Neural cell (in vitro differentiated cells): ENCODE measurements around the gene SPINDOC. TPM values are rescaled to one million over a fixed set of nuclear protein-coding genes. Genes with fewer than 3 reads are reported as not detected.
"Not testable (repeated sequence)": the region's sequence is repeated elsewhere in the genome, so short reads cannot be mapped to it uniquely, and the experiment has no call there.

Experiments used
- H2AFZ ChIP-seq: fragments of 200-600, 300-800 bp; sonication (generic), shearing (Covaris generic); 2 replicates; pipeline ENCODE4 v1.6.0; 2014; ENCODE audit warnings: low read depth, mild to moderate bottlenecking, antibody characterized with exemption, low read length, moderate library complexity
- H3F3A ChIP-seq: fragments of 200-600 bp; shearing (Covaris generic); 2 replicates; pipeline ENCODE4 v1.6.1; 2016; ENCODE audit warnings: mild to moderate bottlenecking, moderate library complexity, mixed read lengths, antibody characterized with exemption, low read length; ENCODE audit not compliant: insufficient read depth, poor library complexity, severe bottlenecking
- H3K27ac ChIP-seq: fragments of 200-600, 300-800 bp; sonication (generic), shearing (Covaris generic); 2 replicates; pipeline ENCODE4 v1.5.1; 2014; ENCODE audit warnings: mild to moderate bottlenecking, low read length, moderate library complexity
- H3K27me3 ChIP-seq: fragments of 300-800, 200-600 bp; sonication (generic), shearing (Covaris generic); 2 replicates; pipeline ENCODE4 v1.6.0; 2014; ENCODE audit warnings: mild to moderate bottlenecking, low read depth, low read length, moderate library complexity; ENCODE audit not compliant: insufficient read depth
- H3K36me3 ChIP-seq: fragments of 300-800, 200-600 bp; sonication (generic), shearing (Covaris generic); 2 replicates; pipeline ENCODE4 v1.5.1; 2014; ENCODE audit warnings: mild to moderate bottlenecking, antibody characterized with exemption, low read length, moderate library complexity; ENCODE audit not compliant: insufficient read depth
- H3K4me2 ChIP-seq: fragments of 300-800, 200-600 bp; sonication (generic), shearing (Covaris generic); 2 replicates; pipeline ENCODE4 v1.6.0; 2014; ENCODE audit warnings: mild to moderate bottlenecking, low read length
- H3K4me3 ChIP-seq: fragments of 300-800, 200-600 bp; sonication (generic), shearing (Covaris generic); 2 replicates; pipeline ENCODE4 v1.5.1; 2014; ENCODE audit warnings: mild to moderate bottlenecking, low read length, moderate library complexity
- H3K79me2 ChIP-seq: fragments of 200-600 bp; shearing (Covaris generic); replicated peaks from 2 replicates; pipeline ENCODE4 v1.6.0; 2014; ENCODE audit warnings: mild to moderate bottlenecking, low read length, moderate library complexity; ENCODE audit not compliant: insufficient read depth
- H3K9ac ChIP-seq: fragments of 300-800, 200-600 bp; sonication (generic), shearing (Covaris generic); 2 replicates; pipeline ENCODE4 v1.6.1; 2016; ENCODE audit warnings: mild to moderate bottlenecking, low read length, mixed read lengths
- H3K9me2 ChIP-seq: fragments of 200-600 bp; shearing (Covaris generic); 2 replicates; pipeline ENCODE4 v1.6.1; 2016; ENCODE audit warnings: mild to moderate bottlenecking, low read length, mixed read lengths; ENCODE audit not compliant: insufficient read depth
- H3K9me3 ChIP-seq: fragments of 200-600, 300-800 bp; sonication (generic), shearing (Covaris generic); 2 replicates; pipeline ENCODE4 v1.6.1; 2016; ENCODE audit warnings: mild to moderate bottlenecking, mixed run types, low read length, moderate library complexity, mixed read lengths
- H4K20me1 ChIP-seq: fragments of 200-600 bp; shearing (Covaris generic); 2 replicates; pipeline ENCODE4 v1.6.1; 2016; ENCODE audit warnings: mild to moderate bottlenecking, mixed run types; ENCODE audit not compliant: insufficient read depth
- CTCF ChIP-seq: fragments of 450-650 bp; IDR thresholded peaks from 2 replicates; pipeline ENCODE4 v1.5.1; 2014; ENCODE audit warnings: antibody characterized with exemption, mild to moderate bottlenecking, moderate library complexity; ENCODE audit not compliant: poor library complexity, severe bottlenecking
- EP300 ChIP-seq: fragments of 450-650 bp; conservative IDR thresholded peaks from 2 replicates; pipeline ENCODE4 v1.6.1; 2014; ENCODE audit warnings: antibody characterized with exemption, mild to moderate bottlenecking, moderate library complexity; ENCODE audit not compliant: poor library complexity, severe bottlenecking
- EZH2 ChIP-seq: fragments of 200-600, 300-800 bp; shearing (Covaris generic), sonication (generic); IDR thresholded peaks from 2 replicates; pipeline ENCODE4 v1.6.1; 2014; ENCODE audit warnings: antibody characterized with exemption, low read length, borderline replicate concordance, mild to moderate bottlenecking; ENCODE audit not compliant: insufficient read depth, poor library complexity, severe bottlenecking
- MXI1 ChIP-seq: fragments of 450-650 bp; conservative IDR thresholded peaks from 2 replicates; pipeline ENCODE4 v1.6.1; 2014; ENCODE audit warnings: antibody characterized with exemption, mild to moderate bottlenecking; ENCODE audit not compliant: poor library complexity, severe bottlenecking
- POLR2AphosphoS5 ChIP-seq: IDR thresholded peaks from 2 replicates; pipeline ENCODE4 v1.6.1; 2012
- RAD21 ChIP-seq: fragments of 450-650 bp; conservative IDR thresholded peaks from 2 replicates; pipeline ENCODE4 v1.6.1; 2014; ENCODE audit warnings: antibody characterized with exemption, mild to moderate bottlenecking, moderate library complexity
- REST ChIP-seq: IDR thresholded peaks from 2 replicates; pipeline ENCODE4 v1.6.1; 2012; ENCODE audit warnings: borderline replicate concordance
- SMC3 ChIP-seq: fragments of 450-650 bp; conservative IDR thresholded peaks from 2 replicates; pipeline ENCODE4 v1.6.1; 2014; ENCODE audit warnings: antibody characterized with exemption, mild to moderate bottlenecking, moderate library complexity; ENCODE audit not compliant: poor library complexity
- TAF1 ChIP-seq: IDR thresholded peaks from 2 replicates; pipeline ENCODE4 v1.6.1; 2012; ENCODE audit warnings: low read depth
- polyA plus RNA-seq: library from polyadenylated mRNA; depleted of rRNA; stranded (reverse); fragments of >200 nt; gene quantifications from 2 replicates; pipeline ENCODE4 v1.2.3, GENCODE V29; 2014

Gene SPINDOC
- polyA plus RNA-seq, 1 donor from 2014 or later = 20.3 TPM

- no peak overlapping the region for H2AFZ ChIP-seq
- peaks cover 41% of the 10 kb centered on the region for H3K79me2 ChIP-seq
- H3K36me3 ChIP-seq = no peaks in the 10 kb centered on the region
- no peak overlapping the region for H3K4me3 ChIP-seq
- H3K4me2 ChIP-seq = no peak overlapping the region
- no peak overlapping the region for H3K9ac ChIP-seq
- H3K9me2 ChIP-seq = no peaks in the 10 kb centered on the region
- no peaks in the 10 kb centered on the region for H4K20me1 ChIP-seq
- TF ChIP-seq CTCF (no peak), MXI1 (no peak), TAF1 (no peak), EZH2 (no peak), RAD21 (no peak), POLR2AphosphoS5 (no peak), SMC3 (no peak), EP300 (no peak), REST (no peak)
- no peaks in the 10 kb centered on the region for H3K27me3 ChIP-seq
- no peak overlapping the region for H3K27ac ChIP-seq
- H3K9me3 ChIP-seq = no peaks in the 10 kb centered on the region
- no peaks in the 10 kb centered on the region for H3F3A ChIP-seq
These were observed 42.5 kb upstream of the SPINDOC start for GRCh38 chr11:63770763-63771162.

GRCh38 chr11:63771741-63772318, 41.4 kb upstream of the SPINDOC start:
- not testable (repeated sequence) for H3K9me2 ChIP-seq, H3K9me3 ChIP-seq, H3K27me3 ChIP-seq, H3K9ac ChIP-seq, H3K36me3 ChIP-seq, H2AFZ ChIP-seq, H3F3A ChIP-seq, H3K27ac ChIP-seq, H3K4me3 ChIP-seq, H4K20me1 ChIP-seq, H3K4me2 ChIP-seq
- H3K79me2 ChIP-seq = peaks cover 31% of the 10 kb centered on the region

GRCh38 chr11:63775191-63775590, 38.1 kb upstream of the SPINDOC start:
- H3K27ac ChIP-seq = no peak overlapping the region
- TF ChIP-seq REST (no peak), EZH2 (no peak), EP300 (no peak), SMC3 (no peak), POLR2AphosphoS5 (no peak)
- H4K20me1 ChIP-seq = no peaks in the 10 kb centered on the region
- no peaks in the 10 kb centered on the region for H3K36me3 ChIP-seq
- H3K4me2 ChIP-seq = no peak overlapping the region
- H3K9me3 ChIP-seq = no peaks in the 10 kb centered on the region
- H3K79me2 ChIP-seq = peaks cover 13% of the 10 kb centered on the region
- H2AFZ ChIP-seq = no peak overlapping the region
- H3K9me2 ChIP-seq = no peaks in the 10 kb centered on the region
- H3K27me3 ChIP-seq = no peaks in the 10 kb centered on the region
- no peaks in the 10 kb centered on the region for H3F3A ChIP-seq
- H3K9ac ChIP-seq = no peak overlapping the region
- no peak overlapping the region for H3K4me3 ChIP-seq
